Left ventricle myocardium inferior (tissue), 1 donor: ENCODE measurements around the gene TRAPPC2. TPM values are rescaled to one million over a fixed set of nuclear protein-coding genes. Genes with fewer than 3 reads are reported as not detected.

Experiments
- DNase-seq: peaks from one replicate; pipeline ENCODE4 v3.0.0-alpha.2; 2020
- H3K27ac ChIP-seq: fragments of 200-600 bp; replicated peaks from 2 replicates; pipeline ENCODE4 v1.8.0; 2021
- H3K27me3 ChIP-seq: fragments of 200-600 bp; 2 replicates; pipeline ENCODE4 v1.8.0; 2021; ENCODE audit warnings: low read depth
- H3K36me3 ChIP-seq: fragments of 200-600 bp; 2 replicates; pipeline ENCODE4 v1.8.0; 2021
- H3K4me1 ChIP-seq: fragments of 200-600 bp; 2 replicates; pipeline ENCODE4 v1.8.0; 2021
- H3K4me3 ChIP-seq: fragments of 200-600 bp; 2 replicates; pipeline ENCODE4 v1.8.0; 2021; ENCODE audit warnings: mild to moderate bottlenecking, moderate library complexity
- H3K9me3 ChIP-seq: fragments of 200-600 bp; replicated peaks from 2 replicates; pipeline ENCODE4 v1.8.0; 2021
- intact Hi-C: fragments of 100-400 bp; cut with micrococcal nuclease; formaldehyde crosslinking; loops from one replicate; pipeline ENCODE4 v1.11.0; 2022
- total RNA-seq: library from RNA; stranded (reverse); fragmentation: NEBNext Ultra II Directional; extraction: Animal tissue kit (Norgen Biotek cat#: 25700); gene quantifications from one replicate; pipeline ENCODE4 v1.2.1, GENCODE V29; 2021
- TF ChIP-seq, protein P1 (sequence below): fragments of 200-600 bp; IDR thresholded peaks from 2 replicates; pipeline ENCODE4 v1.8.0; 2021; ENCODE audit warnings: antibody characterized with exemption, mild to moderate bottlenecking, borderline replicate concordance
- donor health status: DM: no; HTN: yes; CAD: no; lungs with severe emphysema.

TRAPPC2 gene
- total RNA-seq, 1 donor from 2014 or later: 7.2 TPM

DNA sequence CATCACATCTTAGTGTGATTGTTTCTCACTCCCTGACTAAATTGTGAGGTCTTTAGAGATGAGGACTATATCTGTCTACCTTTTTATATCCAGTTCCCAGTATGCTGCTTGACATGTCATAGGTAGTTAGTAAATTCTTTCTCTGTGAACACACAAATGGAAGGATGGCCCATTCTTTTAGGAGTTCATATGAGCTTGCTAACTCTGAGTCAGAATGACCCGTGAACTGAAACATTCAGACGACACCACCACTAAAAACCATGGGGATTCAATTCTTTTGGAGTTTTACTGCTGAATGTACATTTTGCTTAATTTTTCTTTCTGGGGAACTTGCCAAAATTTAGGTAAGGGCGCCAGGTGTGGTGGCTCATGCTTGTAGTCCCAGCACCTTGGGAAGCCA lies 14.1 kb upstream of the TRAPPC2 start:
- TF ChIP-seq, protein P1, sequence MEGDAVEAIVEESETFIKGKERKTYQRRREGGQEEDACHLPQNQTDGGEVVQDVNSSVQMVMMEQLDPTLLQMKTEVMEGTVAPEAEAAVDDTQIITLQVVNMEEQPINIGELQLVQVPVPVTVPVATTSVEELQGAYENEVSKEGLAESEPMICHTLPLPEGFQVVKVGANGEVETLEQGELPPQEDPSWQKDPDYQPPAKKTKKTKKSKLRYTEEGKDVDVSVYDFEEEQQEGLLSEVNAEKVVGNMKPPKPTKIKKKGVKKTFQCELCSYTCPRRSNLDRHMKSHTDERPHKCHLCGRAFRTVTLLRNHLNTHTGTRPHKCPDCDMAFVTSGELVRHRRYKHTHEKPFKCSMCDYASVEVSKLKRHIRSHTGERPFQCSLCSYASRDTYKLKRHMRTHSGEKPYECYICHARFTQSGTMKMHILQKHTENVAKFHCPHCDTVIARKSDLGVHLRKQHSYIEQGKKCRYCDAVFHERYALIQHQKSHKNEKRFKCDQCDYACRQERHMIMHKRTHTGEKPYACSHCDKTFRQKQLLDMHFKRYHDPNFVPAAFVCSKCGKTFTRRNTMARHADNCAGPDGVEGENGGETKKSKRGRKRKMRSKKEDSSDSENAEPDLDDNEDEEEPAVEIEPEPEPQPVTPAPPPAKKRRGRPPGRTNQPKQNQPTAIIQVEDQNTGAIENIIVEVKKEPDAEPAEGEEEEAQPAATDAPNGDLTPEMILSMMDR: no peak
- DNase-seq: no peak
- H3K4me1 ChIP-seq: no peaks in the 10 kb centered on the region
- peaks cover 6% of the 10 kb centered on the region for H3K36me3 ChIP-seq
- H3K4me3 ChIP-seq: no peak overlapping the region
- no peak overlapping the region for H3K27ac ChIP-seq
- intact Hi-C loops: loop anchor here (10.0 kb wide), 1 partner anchor 94 kb away; the partner anchor contains the start of gene TCEANC
- H3K9me3 ChIP-seq: no peaks in the 10 kb centered on the region
- no peaks in the 10 kb centered on the region for H3K27me3 ChIP-seq

DNA sequence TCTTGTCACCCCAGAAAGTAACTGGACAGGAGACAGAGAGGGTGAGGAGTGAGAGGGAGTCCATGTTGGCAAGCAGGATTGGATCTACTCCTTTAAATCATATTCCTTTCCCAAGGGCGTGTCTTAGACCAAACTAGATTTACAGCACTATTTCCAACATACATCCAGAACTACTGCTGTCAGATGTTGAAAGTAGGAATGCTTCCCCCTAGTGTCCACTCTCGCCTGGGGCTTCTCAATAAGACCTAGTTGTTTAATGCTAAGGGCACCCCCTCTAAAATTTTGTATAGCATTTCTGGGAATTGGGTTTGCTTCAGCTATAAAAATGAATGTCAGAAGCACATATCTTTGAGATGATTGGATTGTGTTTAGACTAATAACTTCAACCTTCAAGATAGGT lies 13.4 kb upstream of the TRAPPC2 start:
- Histone ChIP-seq H3K4me3 (no peak overlapping the region), H3K9me3 (no peaks in the 10 kb centered on the region), H3K27ac (no peak overlapping the region), H3K36me3 (peaks cover 6% of the 10 kb centered on the region), H3K27me3 (no peaks in the 10 kb centered on the region), H3K4me1 (no peaks in the 10 kb centered on the region)
- peak; percentile 18 for DNase-seq
- intact Hi-C loops: loop anchor here (10.0 kb wide), 1 partner anchor 93 kb away; the partner anchor contains the start of gene TCEANC
- TF ChIP-seq, protein P1: peak; percentile 61

DNA sequence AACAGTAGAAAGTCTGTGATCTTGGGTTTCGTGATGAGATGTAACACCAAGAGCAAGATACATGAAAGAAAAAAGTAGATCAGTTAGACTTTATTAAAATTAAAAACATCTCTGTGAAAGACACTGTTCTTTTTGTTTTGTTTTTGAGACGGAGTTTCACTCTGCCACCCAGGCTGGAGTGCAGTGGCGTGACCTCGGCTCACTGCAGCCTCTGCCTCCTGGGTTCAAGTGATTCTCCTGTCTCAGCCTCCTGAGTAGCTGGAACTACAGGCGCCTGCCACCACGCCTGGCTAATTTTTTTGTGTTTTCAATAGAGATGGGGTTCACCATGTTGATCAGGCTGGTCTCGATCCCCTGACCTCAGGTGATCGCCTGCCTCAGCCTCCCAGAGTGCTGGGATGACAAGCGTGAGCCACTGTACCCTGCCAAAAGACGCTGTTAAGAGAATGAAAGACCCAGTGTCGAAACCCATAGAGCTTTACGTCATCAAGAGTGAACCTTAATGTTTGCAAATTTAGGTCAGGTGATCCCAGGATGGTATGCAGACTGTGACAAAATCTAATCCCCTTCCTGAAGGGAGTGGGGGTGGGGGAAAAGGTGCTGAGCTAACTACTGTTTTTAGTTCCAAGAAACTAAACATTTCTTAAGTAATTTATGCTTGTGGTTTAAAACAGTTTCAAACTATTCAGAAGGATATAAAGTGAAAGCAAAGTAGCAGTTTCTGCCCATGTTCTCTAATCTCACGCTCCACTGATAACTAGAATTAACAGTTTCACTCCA lies 8.2 kb upstream of the TRAPPC2 start:
- Histone ChIP-seq H3K9me3 (no peaks in the 10 kb centered on the region), H3K27ac (no peak overlapping the region), H3K4me3 (no peak overlapping the region), H3K27me3 (no peaks in the 10 kb centered on the region), H3K4me1 (no peaks in the 10 kb centered on the region), H3K36me3 (no peaks in the 10 kb centered on the region)
- no peak for DNase-seq
- intact Hi-C loops: loop anchor here (10.0 kb wide), 1 partner anchor 88 kb away; the partner anchor contains the start of gene TCEANC
- TF ChIP-seq, protein P1: no peak

DNA sequence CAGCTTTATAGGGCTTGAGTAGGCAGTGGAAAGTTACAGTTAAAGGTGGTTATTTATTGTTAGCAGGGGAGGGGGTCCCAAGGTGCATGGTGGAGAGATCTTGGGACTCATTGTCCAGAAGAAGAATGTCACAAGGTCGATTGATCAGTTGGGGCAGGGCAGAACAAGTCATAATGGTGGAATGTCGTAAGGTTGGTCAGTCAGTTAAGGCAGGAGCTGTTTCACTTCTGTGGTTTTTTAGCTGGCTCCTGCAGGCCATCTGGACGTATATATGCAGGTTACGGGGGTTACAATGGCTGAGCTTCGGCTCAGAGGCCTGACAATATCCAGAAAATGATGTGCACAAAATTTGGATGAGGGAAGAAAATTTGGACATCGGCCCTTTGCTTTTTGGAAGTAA lies 7.3 kb upstream of the TRAPPC2 start:
- Histone ChIP-seq H3K4me1 (peaks cover 1% of the 10 kb centered on the region), H3K4me3 (no peak overlapping the region), H3K9me3 (no peaks in the 10 kb centered on the region), H3K36me3 (no peaks in the 10 kb centered on the region), H3K27me3 (no peaks in the 10 kb centered on the region), H3K27ac (no peak overlapping the region)
- DNase-seq: no peak
- TF ChIP-seq, protein P1: no peak
- intact Hi-C loops: loop anchor here (10.0 kb wide), 1 partner anchor 87 kb away; the partner anchor contains the start of gene TCEANC

DNA sequence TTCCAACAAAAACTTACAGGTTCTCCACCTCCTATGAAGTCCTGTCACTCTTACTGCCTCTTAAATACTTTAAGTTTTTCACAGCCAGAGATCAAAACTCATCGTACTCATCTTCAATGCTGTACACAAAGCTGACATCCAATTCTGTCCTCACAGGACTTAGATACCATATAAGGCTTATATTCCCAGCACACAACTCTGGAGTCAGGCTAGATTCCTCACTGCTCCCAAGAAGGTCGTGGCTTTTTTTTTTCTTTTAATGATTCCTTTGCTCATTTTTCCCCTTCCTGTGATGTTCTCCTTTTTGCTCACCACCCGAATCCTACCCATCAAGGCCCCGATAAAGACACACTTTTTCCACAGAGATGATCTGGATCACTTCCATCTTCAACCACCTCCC lies 914 bp downstream of the TRAPPC2 start:
- no peaks in the 10 kb centered on the region for H3K9me3 ChIP-seq
- intact Hi-C loops: no loop called here
- no peak for DNase-seq
- no peaks in the 10 kb centered on the region for H3K27me3 ChIP-seq
- H3K36me3 ChIP-seq: no peaks in the 10 kb centered on the region
- H3K4me1 ChIP-seq: peaks cover 46% of the 10 kb centered on the region
- H3K27ac ChIP-seq: peak overlapping the region; percentile 91
- TF ChIP-seq, protein P1: no peak
- H3K4me3 ChIP-seq: peak overlapping the region; percentile 85
